Endothelial cell of umbilical vein (primary cell): ENCODE results near the gene PEX5L. TPM values are rescaled to one million over a fixed set of nuclear protein-coding genes. Genes with fewer than 3 reads are reported as not detected.

Experiments used
- BruUV-seq: library from RNA; stranded (reverse); fragments of 400-500 nt; replicated peaks from 2 replicates; lab custom pipeline; 2021; lab: Mats Ljungman, UMichigan
- CTCF ChIA-PET: fragments of 300-600, 350-600 bp; sonication (Branson Sonifier 250); formaldehyde crosslinking; loops from one replicate; lab custom pipeline; 2021; ENCODE audit warnings: antibody characterized with exemption, inconsistent platforms; lab: Charles Lee
- POLR2A ChIA-PET: fragments of 300-600, 350-600 bp; sonication (Branson Sonifier 250); formaldehyde crosslinking; loops from one replicate; lab custom pipeline; 2021; ENCODE audit warnings: antibody characterized with exemption, inconsistent platforms; lab: Charles Lee
- DNase-seq: peaks from one replicate; pipeline ENCODE4 v3.0.0-alpha.2; 2011; ENCODE audit warnings: low read depth, low spot score
- FAIRE-seq: peaks from 2 replicates; lab custom pipeline; 2011; peaks lifted over from hg19 to GRCh38; lab: Jason Lieb, UNC
- H2AFZ ChIP-seq: 2 replicates; pipeline ENCODE4 v1.6.0; 2012; ENCODE audit warnings: low read depth, low read length, control low read depth, inconsistent platforms
- H3K27ac ChIP-seq: 2 replicates; pipeline ENCODE4 v1.5.1; 2011; ENCODE audit warnings: low read depth, mild to moderate bottlenecking, control low read depth, low read length, moderate library complexity; ENCODE audit not compliant: insufficient read depth
- H3K27me3 ChIP-seq, 2 experiments: 2 replicates each; pipeline versions ENCODE4 v1.6.0 to v1.6.1; 2011; ENCODE audit warnings: low read length in 2 of 2, mixed read lengths in 1 of 2; ENCODE audit not compliant: control insufficient read depth in 2 of 2, insufficient read depth in 2 of 2
- H3K36me3 ChIP-seq, 2 experiments: 2 replicates in 1 of 2; 3 replicates in 1 of 2; pipeline ENCODE4 v1.5.1; 2011; ENCODE audit warnings: low read length in 2 of 2, mild to moderate bottlenecking in 1 of 2, moderate library complexity in 1 of 2; ENCODE audit not compliant: control insufficient read depth in 2 of 2, insufficient read depth in 2 of 2; ENCODE audit errors: extremely low read depth in 1 of 2
- H3K4me1 ChIP-seq: 3 replicates; pipeline ENCODE4 v1.5.1; 2011; ENCODE audit warnings: mild to moderate bottlenecking, low read length; ENCODE audit not compliant: control insufficient read depth, insufficient read depth; ENCODE audit errors: extremely low read depth
- H3K4me2 ChIP-seq: 2 replicates; pipeline ENCODE4 v1.6.1; 2011; ENCODE audit warnings: low read length, control low read depth, mixed read lengths; ENCODE audit not compliant: insufficient read depth
- H3K4me3 ChIP-seq, 3 experiments: fragments of 200-600 bp in 1 of 3; sonication (generic), shearing (Covaris generic) in 1 of 3; replicated peaks in 1 of 3; 2 replicates each; pipeline ENCODE4 v1.5.1; 2011 to 2016; ENCODE audit warnings: control low read depth in 3 of 3, low read length in 3 of 3, mild to moderate bottlenecking in 2 of 3, inconsistent platforms in 1 of 3, low read depth in 1 of 3, moderate library complexity in 1 of 3; ENCODE audit not compliant: insufficient read depth in 1 of 3
- H3K79me2 ChIP-seq: 2 replicates; pipeline ENCODE4 v1.6.0; 2012; ENCODE audit warnings: low read length, inconsistent platforms; ENCODE audit not compliant: control insufficient read depth, insufficient read depth
- H3K9ac ChIP-seq: replicated peaks from 2 replicates; pipeline ENCODE3; 2011; ENCODE audit warnings: low read length, control low read depth; ENCODE audit not compliant: insufficient read depth; ENCODE audit errors: extremely low read depth
- H3K9me1 ChIP-seq: replicated peaks from 3 replicates; pipeline ENCODE4 v1.6.0; 2011; ENCODE audit warnings: mild to moderate bottlenecking, low read length; ENCODE audit not compliant: control insufficient read depth, insufficient read depth; ENCODE audit errors: extremely low read depth
- H3K9me3 ChIP-seq: replicated peaks from 2 replicates; pipeline ENCODE4 v1.5.1; 2012; ENCODE audit warnings: low read length, inconsistent platforms; ENCODE audit not compliant: control insufficient read depth, insufficient read depth
- H4K20me1 ChIP-seq: replicated peaks from 2 replicates; pipeline ENCODE3; 2011; ENCODE audit warnings: mild to moderate bottlenecking, low read length; ENCODE audit not compliant: control insufficient read depth, insufficient read depth; ENCODE audit errors: extremely low read depth
- CTCF ChIP-seq, 2 donors: IDR thresholded peaks; 1 replicate in 1 of 2; 2 replicates in 1 of 2; pipeline ENCODE4 v1.5.1; 2011; ENCODE audit warnings: low read length in 2 of 2, mild to moderate bottlenecking in 2 of 2, moderate library complexity in 2 of 2, control low read depth in 1 of 2, inconsistent platforms in 1 of 2, low read depth in 1 of 2; ENCODE audit not compliant: insufficient read depth in 1 of 2; ENCODE audit errors: extremely low read depth in 1 of 2
- EZH2 ChIP-seq: IDR thresholded peaks from 2 replicates; pipeline ENCODE4 v1.6.1; 2012; ENCODE audit warnings: borderline replicate concordance, low read depth, mild to moderate bottlenecking, moderate library complexity, low read length, inconsistent platforms; ENCODE audit not compliant: severe bottlenecking
- FOS ChIP-seq: IDR thresholded peaks from 2 replicates; pipeline ENCODE4 v1.6.1; 2011; ENCODE audit warnings: mild to moderate bottlenecking, low read length, moderate library complexity, borderline replicate concordance; ENCODE audit not compliant: insufficient read depth
- GATA2 ChIP-seq: IDR thresholded peaks from 2 replicates; pipeline ENCODE4 v1.7.0; 2011; ENCODE audit warnings: low read depth, mild to moderate bottlenecking, moderate library complexity, mixed read lengths, low read length; ENCODE audit not compliant: insufficient read length, insufficient read depth
- JUN ChIP-seq: IDR thresholded peaks from 2 replicates; pipeline ENCODE4 v1.6.1; 2011; ENCODE audit warnings: borderline replicate concordance, low read depth; ENCODE audit not compliant: insufficient read length, insufficient read depth
- MAX ChIP-seq: IDR thresholded peaks from 2 replicates; pipeline ENCODE4 v1.6.1; 2011; ENCODE audit not compliant: insufficient read depth, insufficient read length
- MYC ChIP-seq: IDR thresholded peaks from one replicate; pipeline ENCODE4 v1.6.1; 2011; ENCODE audit warnings: mild to moderate bottlenecking, low read depth, low read length
- POLR2A ChIP-seq: IDR thresholded peaks from 2 replicates; pipeline ENCODE4 v1.6.1; 2012; ENCODE audit warnings: low read depth, mild to moderate bottlenecking, control low read depth, low read length
- POLR2AphosphoS5 ChIP-seq: IDR thresholded peaks from 2 replicates; pipeline ENCODE4 v1.6.1; 2012; ENCODE audit warnings: low read depth, mild to moderate bottlenecking, control low read depth, low read length, moderate library complexity; ENCODE audit not compliant: insufficient read depth
- dilution Hi-C: fragments of 300-500 bp; cut with MboI; formaldehyde crosslinking; loops from one replicate; pipeline ENCODE4 v1.15.0; 2019; ENCODE audit warnings: low sequenced_read_pairs; ENCODE audit not compliant: extremely low pct_ligation_motif_present
- intact Hi-C: fragments of 100-400 bp; cut with micrococcal nuclease; formaldehyde crosslinking; loops from one replicate; pipeline ENCODE4 v1.10.0; 2022
- polyA plus RNA-seq, 4 experiments: library from polyadenylated mRNA; depleted of rRNA in 3 of 4; stranded (reverse) in 3 of 4; unstranded in 1 of 4; fragments of >200 nt; gene quantifications; 2 replicates each; pipeline versions ENCODE4 v1.2.1 to v1.2.3, GENCODE V29; 2011 to 2012; ENCODE audit warnings: missing spikeins in 1 of 4
- total RNA-seq: library from RNA; stranded (reverse); gene quantifications from 2 replicates; pipeline ENCODE4 v1.2.3, GENCODE V29; 2021

Gene PEX5L
- total and polyA plus RNA-seq, 2 donors (not counting 3 experiments of a cell fraction or from before 2014, with no cell fraction given): not detected

GRCh38 chr3:179955809-179956208, 80.9 kb downstream of the PEX5L start:
- no TSS peak for BruUV-seq
- Histone ChIP-seq H3K27me3 (no peaks in the 10 kb centered on the region), H3K27ac (no peak overlapping the region), H3K9ac (no peak overlapping the region), H3K4me1 (no peaks in the 10 kb centered on the region), H3K36me3 (no peaks in the 10 kb centered on the region), H3K79me2 (no peaks in the 10 kb centered on the region), H4K20me1 (no peaks in the 10 kb centered on the region), H3K4me2 (no peak overlapping the region), H3K4me3 (no peak overlapping the region), H3K9me3 (no peaks in the 10 kb centered on the region), H3K9me1 (no peaks in the 10 kb centered on the region), H2AFZ (no peak overlapping the region)
- dilution Hi-C loops: no loop called here
- TF ChIP-seq FOS (no peak), POLR2AphosphoS5 (no peak), EZH2 (no peak), MAX (no peak)
- ChIA-PET POLR2A (no interaction called here), CTCF (no interaction called here)
- DNase-seq: no peak
- no peak for FAIRE-seq
- intact Hi-C loops: no loop called here

GRCh38 chr3:179955286-179955685, 81.5 kb downstream of the PEX5L start:
- no peak overlapping the region for H3K27ac ChIP-seq
- BruUV-seq: no TSS peak

More at GRCh38 chr3:179955286-179955685, 81.5 kb downstream of the PEX5L start:
- Histone ChIP-seq H3K79me2 (no peaks in the 10 kb centered on the region), H3K9ac (no peak overlapping the region), H2AFZ (no peak overlapping the region), H3K4me3 (no peak overlapping the region), H3K9me1 (no peaks in the 10 kb centered on the region), H3K4me2 (no peak overlapping the region), H3K36me3 (no peaks in the 10 kb centered on the region), H3K9me3 (no peaks in the 10 kb centered on the region), H3K4me1 (no peaks in the 10 kb centered on the region), H3K27me3 (no peaks in the 10 kb centered on the region), H4K20me1 (no peaks in the 10 kb centered on the region)
- dilution Hi-C loops: no loop called here
- TF ChIP-seq CTCF (IDR thresholded peaks at IDR 0.05; ENCODE audit: extremely low read depth in 1 of 2, insufficient read depth in 1 of 2, low read depth in 1 of 2, low read length in 2 of 2): no peak
- TF ChIP-seq POLR2A: no peak
- no peak for TF ChIP-seq POLR2AphosphoS5
- no peak for TF ChIP-seq EZH2
- TF ChIP-seq MAX: no peak
- TF ChIP-seq JUN: no peak
- no peak for TF ChIP-seq MYC
- no peak for TF ChIP-seq FOS
- no peak for TF ChIP-seq GATA2
- DNase-seq: no peak
- ChIA-PET POLR2A (no interaction called here), CTCF (interaction anchor here (0.6 to 1.8 kb wide), 2 partner anchors 24 to 30 kb away, joined by 3 to 4 read pairs; no protein-coding TSS in a partner anchor)
- FAIRE-seq: no peak
- intact Hi-C loops: no loop called here
